T-cell (primary cell): ENCODE data around the gene ZNRF3. TPM values are rescaled to one million over a fixed set of nuclear protein-coding genes. Genes with fewer than 3 reads are reported as not detected.

ENCODE experiments used
- ATAC-seq, 4 experiments: fragments of 200-7000 bp in 3 of 4; fragments of 150-1000 bp in 1 of 4; cut with Tn5 transposase; replicated peaks in 1 of 4; 1 replicate in 3 of 4; 2 replicates in 1 of 4; pipeline ENCODE4 v1.10.0; 2021; ENCODE audit warnings: moderate library complexity in 3 of 4, mild to moderate bottlenecking in 2 of 4, moderate number of reproducible peaks in 1 of 4
- CTCF ChIA-PET, 2 donors: fragments of 300-600 bp; sonication (Branson Sonifier 250); formaldehyde crosslinking; loops; one replicate each; lab custom pipeline; 2022; ENCODE audit warnings: antibody characterized with exemption in 2 of 2; lab: Charles Lee
- POLR2A ChIA-PET, 2 donors: fragments of 300-600 bp; sonication (Branson Sonifier 250); formaldehyde crosslinking; loops; one replicate each; lab custom pipeline; 2022; ENCODE audit warnings: antibody characterized with exemption in 2 of 2; lab: Charles Lee
- DNase-seq, 35 experiments: peaks; one replicate each; pipeline versions ENCODE4 v3.0.0 to v3.0.0-alpha.2; 2013 to 2023
- H3K27ac ChIP-seq: one replicate; pipeline ENCODE4 v1.5.1; 2013; ENCODE audit warnings: low read length
- H3K27me3 ChIP-seq, 2 experiments: replicated peaks in 1 of 2; 1 replicate in 1 of 2; 2 replicates in 1 of 2; pipeline versions ENCODE4 v1.6.1 to v1.7.0; 2013; ENCODE audit warnings: low read length in 1 of 2, mixed read lengths in 1 of 2; ENCODE audit not compliant: control insufficient read depth in 2 of 2, insufficient read depth in 2 of 2; ENCODE audit errors: extremely low read depth in 1 of 2
- H3K36me3 ChIP-seq, 2 donors: 1 replicate in 1 of 2; 2 replicates in 1 of 2; pipeline versions ENCODE4 v1.6.1 to v1.7.0; 2013; ENCODE audit warnings: low read length in 1 of 2; ENCODE audit not compliant: control insufficient read depth in 2 of 2, insufficient read depth in 1 of 2; ENCODE audit errors: extremely low read depth in 1 of 2
- H3K4me1 ChIP-seq, 2 experiments: 1 replicate in 1 of 2; 2 replicates in 1 of 2; pipeline versions ENCODE4 v1.6.1 to v1.7.0; 2013; ENCODE audit warnings: low read length in 2 of 2, mixed read lengths in 1 of 2; ENCODE audit not compliant: insufficient read depth in 2 of 2, control insufficient read depth in 1 of 2; ENCODE audit errors: extremely low read depth in 1 of 2
- H3K4me3 ChIP-seq, 2 donors: 1 replicate in 1 of 2; 2 replicates in 1 of 2; pipeline versions ENCODE4 v1.5.1 to v1.7.0; 2013; ENCODE audit warnings: mild to moderate bottlenecking in 2 of 2, low read length in 1 of 2, moderate library complexity in 1 of 2; ENCODE audit not compliant: control insufficient read depth in 1 of 2; ENCODE audit errors: extremely low read depth in 1 of 2
- H3K9me3 ChIP-seq: 2 replicates; pipeline ENCODE4 v1.7.0; 2013
- H3K27ac Mint-ChIP-seq, 2 donors: one replicate each; pipeline ENCODE4 v1.8.0; 2020 to 2021; ENCODE audit warnings: mild to moderate bottlenecking in 2 of 2, mixed read lengths in 2 of 2
- H3K27me3 Mint-ChIP-seq, 2 donors: one replicate each; pipeline ENCODE4 v1.8.0; 2021 to 2022; ENCODE audit warnings: mixed read lengths in 2 of 2
- H3K36me3 Mint-ChIP-seq: one replicate; pipeline ENCODE4 v1.8.0; 2021; ENCODE audit warnings: mixed read lengths
- H3K4me1 Mint-ChIP-seq, 3 donors: one replicate each; pipeline ENCODE4 v1.8.0; 2020 to 2022; ENCODE audit warnings: mixed read lengths in 3 of 3, mild to moderate bottlenecking in 1 of 3
- H3K4me3 Mint-ChIP-seq, 3 donors: one replicate each; pipeline ENCODE4 v1.8.0; 2020 to 2022; ENCODE audit warnings: mild to moderate bottlenecking in 3 of 3, mixed read lengths in 3 of 3, moderate library complexity in 3 of 3
- H3K9me3 Mint-ChIP-seq, 3 donors: one replicate each; pipeline ENCODE4 v1.8.0; 2020 to 2022; ENCODE audit warnings: mixed read lengths in 3 of 3
- WGBS: methylation state at CpG from one replicate; pipeline ENCODE4 v1.1.5; 2013; ENCODE audit warnings: missing lambda C conversion rate; ENCODE audit not compliant: insufficient coverage; 5-methylcytosine and 5-hydroxymethylcytosine counted together
- total RNA-seq, 35 experiments: library from RNA in 6 of 35; stranded (reverse) in 6 of 35; fragments of 120-200 nt in 1 of 35; gene quantifications; one replicate each; pipeline versions ENCODE4 v1.2.1 to v1.2.4 and lab custom pipeline; 2013 to 2026

Gene ZNRF3
- total RNA-seq, 5 donors from 2014 or later (not counting 1 experiment from before 2014, with no cell fraction given), result 0.70 to 2.1 (median 1.1) TPM

DNA sequence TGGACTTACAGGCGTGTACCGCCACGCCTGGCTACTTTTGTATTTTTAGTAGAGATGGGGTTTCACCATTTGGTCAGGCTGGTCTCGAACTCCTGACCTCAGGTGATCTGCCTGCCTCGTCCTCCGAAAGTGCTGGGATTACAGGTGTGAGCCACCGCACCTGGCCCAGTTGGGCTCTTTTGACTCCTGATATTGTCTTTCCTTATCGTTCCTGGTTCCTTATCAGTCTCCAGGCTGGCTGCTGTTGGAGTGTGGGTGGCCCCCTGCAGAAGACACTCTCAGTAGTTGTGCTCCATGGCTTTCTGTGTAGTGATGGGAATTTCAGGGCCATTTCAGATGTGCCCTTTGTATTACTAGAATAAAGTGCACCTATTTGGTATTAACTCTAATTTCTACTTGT, 123.0 kb downstream of the ZNRF3 start:
- ChIA-PET CTCF (no interaction called here), POLR2A (no interaction called here)
- WGBS, result 87% methylated on average over 5 of the region's 8 CpGs
- Histone ChIP-seq H3K4me1 (no peaks in the 10 kb centered on the region), H3K9me3 (no peaks in the 10 kb centered on the region), H3K4me3 (no peak overlapping the region), H3K27ac (no peak overlapping the region), H3K36me3 (no peaks in the 10 kb centered on the region), H3K27me3 (peaks cover 7 to 22% of the 10 kb centered on the region in 2 experiments)
- no peaks in the 10 kb centered on the region for H3K36me3 Mint-ChIP-seq
- H3K27me3 Mint-ChIP-seq, result peaks cover 7 to 25% of the 10 kb centered on the region in 2 donors
- no peaks in the 10 kb centered on the region for H3K4me1 Mint-ChIP-seq
- DNase-seq (no peak), ATAC-seq (no peak)
- no peak overlapping the region for H3K27ac Mint-ChIP-seq
- no peaks in the 10 kb centered on the region for H3K9me3 Mint-ChIP-seq
- no peak overlapping the region for H3K4me3 Mint-ChIP-seq

DNA sequence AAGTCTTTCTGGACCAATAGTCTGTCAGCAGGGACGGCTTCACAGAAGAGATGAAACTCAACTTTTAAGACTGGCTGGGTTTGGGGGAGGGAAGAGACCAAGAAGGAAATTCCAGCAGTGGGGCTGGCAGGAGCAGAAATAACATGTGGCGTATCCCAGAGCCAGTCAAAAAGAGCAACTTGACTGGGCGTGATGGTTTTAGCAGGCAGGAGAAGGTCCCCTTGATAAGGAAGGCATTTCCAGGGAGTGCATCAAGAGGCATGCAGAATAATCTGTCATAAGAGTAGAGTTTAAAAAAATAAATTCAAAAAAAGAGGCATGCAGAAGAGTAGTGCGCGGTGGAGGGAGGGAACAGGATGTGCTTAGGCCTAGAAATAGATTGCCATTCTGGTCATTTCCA, 125.8 kb downstream of the ZNRF3 start:
- H3K27ac Mint-ChIP-seq, result no peak overlapping the region
- ChIA-PET CTCF (no interaction called here), POLR2A (no interaction called here)
- WGBS, result 93% methylated on average over 4 of the region's 5 CpGs
- no peak for ATAC-seq
- no peaks in the 10 kb centered on the region for H3K36me3 Mint-ChIP-seq
- no peak overlapping the region for H3K4me3 ChIP-seq
- no peak for DNase-seq
- no peaks in the 10 kb centered on the region for H3K9me3 ChIP-seq
- no peak overlapping the region for H3K4me3 Mint-ChIP-seq
- H3K4me1 ChIP-seq, result no peaks in the 10 kb centered on the region
- H3K4me1 Mint-ChIP-seq, result peaks cover 0 to under 1% (median 0%) of the 10 kb centered on the region in 3 donors
- peaks cover 4 to 24% of the 10 kb centered on the region in 2 donors for H3K27me3 Mint-ChIP-seq
- H3K9me3 Mint-ChIP-seq, result no peaks in the 10 kb centered on the region
- H3K27ac ChIP-seq, result no peak overlapping the region
- H3K36me3 ChIP-seq, result no peaks in the 10 kb centered on the region
- H3K27me3 ChIP-seq, result peaks cover 8 to 20% of the 10 kb centered on the region in 2 experiments

DNA sequence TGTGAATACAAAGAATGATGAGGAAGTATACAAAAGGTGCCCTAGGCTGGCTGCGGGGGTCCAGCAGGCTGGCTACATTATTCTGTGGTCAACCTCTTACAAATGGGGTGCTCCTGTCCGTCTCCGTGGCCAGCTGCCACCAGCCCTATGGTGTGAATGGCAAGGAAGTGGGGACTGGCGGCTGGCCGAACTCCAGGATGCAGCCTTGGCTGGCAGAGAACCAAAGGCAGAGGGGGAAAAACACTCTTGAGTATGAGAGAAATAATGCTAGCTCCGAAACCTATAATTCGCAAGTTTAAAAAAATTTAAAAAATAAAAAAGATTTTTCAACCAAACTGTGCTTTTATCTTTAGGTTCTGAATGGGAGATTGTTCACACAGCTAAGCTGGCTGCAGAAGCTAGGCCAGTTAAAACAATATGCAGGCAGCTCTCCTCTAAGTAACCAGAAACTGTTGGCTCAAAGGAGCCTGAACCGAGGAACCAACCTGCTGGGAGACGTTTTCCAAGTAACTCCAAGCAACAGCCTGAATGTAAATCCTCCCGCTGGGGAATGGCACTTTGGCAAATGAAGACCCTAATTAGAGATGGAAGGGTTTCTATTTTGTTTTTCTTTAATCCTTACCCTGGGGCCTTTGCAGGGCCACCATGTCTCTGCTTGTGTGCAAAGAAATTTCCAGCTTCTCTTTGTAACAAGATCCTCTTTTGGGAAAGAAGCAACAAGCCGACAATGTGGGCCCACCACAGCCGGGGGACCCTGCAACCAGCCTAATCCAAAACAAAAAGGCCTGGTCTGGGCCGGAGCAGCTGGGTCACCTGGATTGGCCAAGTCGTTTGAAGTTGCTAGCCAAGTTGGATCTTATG, 128.1 kb downstream of the ZNRF3 start:
- Mint-ChIP-seq H3K36me3 (no peaks in the 10 kb centered on the region), H3K9me3 (no peaks in the 10 kb centered on the region), H3K27me3 (peaks cover 2 to 14% of the 10 kb centered on the region in 2 donors), H3K4me1 (peaks cover 6 to 19% (median 11%) of the 10 kb centered on the region in 3 donors), H3K4me3 (no peak overlapping the region), H3K27ac (no peak overlapping the region)
- Histone ChIP-seq H3K4me1 (peaks cover 0 to 4% of the 10 kb centered on the region in 2 experiments), H3K9me3 (no peaks in the 10 kb centered on the region), H3K36me3 (no peaks in the 10 kb centered on the region), H3K27me3 (peaks cover 4 to 11% of the 10 kb centered on the region in 2 experiments), H3K4me3 (no peak overlapping the region), H3K27ac (no peak overlapping the region)
- DNase-seq, result no peak
- ChIA-PET POLR2A (no interaction called here), CTCF (no interaction called here)
- WGBS, result 70% methylated on average over 7 of the region's 14 CpGs
- ATAC-seq, result no peak

DNA sequence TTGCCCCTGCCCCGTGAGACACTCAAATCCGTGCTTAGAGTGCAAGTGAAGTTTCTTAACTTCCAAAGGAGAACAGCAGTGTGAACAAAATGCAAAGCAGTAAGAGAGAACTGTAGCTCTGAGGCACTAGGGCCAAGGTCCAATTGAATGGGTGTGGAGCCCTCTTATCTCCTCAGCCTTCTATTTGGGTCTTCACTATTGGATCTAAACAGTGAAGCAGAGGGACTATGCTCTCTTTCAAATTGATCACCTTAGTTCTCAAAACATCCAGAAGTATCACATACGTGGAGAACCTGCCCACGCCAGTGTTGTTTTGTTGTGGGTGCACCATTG, 128.7 kb downstream of the ZNRF3 start:
- H3K4me3 Mint-ChIP-seq, result no peak overlapping the region
- H3K36me3 Mint-ChIP-seq, result no peaks in the 10 kb centered on the region
- Histone ChIP-seq H3K27me3 (peaks cover 2 to 11% of the 10 kb centered on the region in 2 experiments), H3K9me3 (no peaks in the 10 kb centered on the region), H3K4me1 (peaks cover 0 to 6% of the 10 kb centered on the region in 2 experiments), H3K27ac (no peak overlapping the region), H3K4me3 (no peak overlapping the region), H3K36me3 (no peaks in the 10 kb centered on the region)
- no peaks in the 10 kb centered on the region for H3K9me3 Mint-ChIP-seq
- no peak overlapping the region for H3K27ac Mint-ChIP-seq
- POLR2A ChIA-PET, result no interaction called here
- ATAC-seq (no peak), DNase-seq (no peak)
- WGBS, result 65% methylated on average over 2 of the region's 4 CpGs
- peaks cover 6 to 25% (median 16%) of the 10 kb centered on the region in 3 donors for H3K4me1 Mint-ChIP-seq
- H3K27me3 Mint-ChIP-seq, result peaks cover 2 to 9% of the 10 kb centered on the region in 2 donors
- CTCF ChIA-PET, result no interaction called here

DNA sequence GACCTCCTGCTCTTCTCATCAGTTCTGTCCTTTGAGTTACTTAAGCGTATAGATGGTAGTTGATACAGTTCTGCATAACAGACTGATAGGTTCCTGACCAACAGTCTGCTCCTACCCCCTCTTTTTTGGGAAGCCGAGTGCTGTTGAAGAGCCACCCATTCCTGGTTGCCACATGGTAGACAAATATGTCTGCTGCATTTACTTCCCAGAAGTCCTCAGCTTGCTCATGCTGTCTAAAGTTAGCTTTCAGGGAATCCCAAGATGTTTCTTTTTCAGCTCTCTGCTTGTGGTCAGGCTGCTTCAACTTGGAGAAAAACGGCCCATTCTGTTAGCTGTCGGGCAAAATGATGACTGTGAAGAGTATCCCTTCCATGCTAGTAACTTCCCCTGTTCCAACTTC, 129.6 kb downstream of the ZNRF3 start:
- H3K27me3 ChIP-seq, result peaks cover 2 to 9% of the 10 kb centered on the region in 2 experiments
- H3K4me1 ChIP-seq, result peaks cover 0 to 6% of the 10 kb centered on the region in 2 experiments
- DNase-seq (no peak), ATAC-seq (no peak)
- no peak overlapping the region for H3K4me3 ChIP-seq
- H3K27ac Mint-ChIP-seq, result no peak overlapping the region
- 83% methylated on average over 2 of the region's 4 CpGs for WGBS
- no peaks in the 10 kb centered on the region for H3K9me3 Mint-ChIP-seq
- H3K36me3 ChIP-seq, result no peaks in the 10 kb centered on the region
- H3K27ac ChIP-seq, result no peak overlapping the region
- POLR2A ChIA-PET, result no interaction called here
- CTCF ChIA-PET, result no interaction called here
- H3K27me3 Mint-ChIP-seq, result peaks cover 2 to 9% of the 10 kb centered on the region in 2 donors
- H3K4me1 Mint-ChIP-seq, result peaks cover 6 to 29% (median 18%) of the 10 kb centered on the region in 3 donors
- H3K36me3 Mint-ChIP-seq, result peaks cover 2% of the 10 kb centered on the region
- H3K4me3 Mint-ChIP-seq, result no peak overlapping the region
- no peaks in the 10 kb centered on the region for H3K9me3 ChIP-seq

DNA sequence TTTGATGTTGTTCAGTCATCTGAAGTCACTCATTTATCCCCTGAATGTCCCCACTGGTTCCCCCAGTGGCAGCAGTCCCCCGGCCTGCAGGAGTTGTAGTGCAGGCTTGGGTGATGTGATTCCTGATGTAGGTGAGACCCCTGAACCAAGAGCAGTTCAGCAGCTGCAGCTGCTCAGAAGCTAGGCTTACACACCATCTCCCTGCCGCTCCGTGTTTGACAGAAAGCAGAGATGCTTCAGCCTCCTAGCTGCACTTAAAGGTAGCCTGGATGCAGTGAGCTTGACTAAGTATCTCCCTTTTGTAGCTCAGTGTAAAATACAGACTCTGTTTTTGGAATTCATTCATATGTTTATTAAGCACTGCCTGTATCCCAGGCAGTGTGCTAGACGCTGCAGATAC, 130.9 kb downstream of the ZNRF3 start:
- H3K4me3 ChIP-seq, result no peak overlapping the region
- ATAC-seq, result no peak
- H3K27ac ChIP-seq, result no peak overlapping the region
- WGBS, result 100% methylated on average over 3 of the region's 4 CpGs
- ChIA-PET POLR2A (no interaction called here), CTCF (no interaction called here)
- Mint-ChIP-seq H3K36me3 (peaks cover 4% of the 10 kb centered on the region), H3K9me3 (peaks cover 0 to 7% (median 5%) of the 10 kb centered on the region in 3 donors), H3K4me3 (no peak overlapping the region), H3K4me1 (peaks cover 6 to 29% (median 18%) of the 10 kb centered on the region in 3 donors), H3K27me3 (peaks cover 2 to 17% of the 10 kb centered on the region in 2 donors), H3K27ac (no peak overlapping the region)
- peaks cover 0 to 6% of the 10 kb centered on the region in 2 experiments for H3K4me1 ChIP-seq
- peaks cover 2 to 8% of the 10 kb centered on the region in 2 experiments for H3K27me3 ChIP-seq
- no peaks in the 10 kb centered on the region for H3K36me3 ChIP-seq
- H3K9me3 ChIP-seq, result no peaks in the 10 kb centered on the region
- DNase-seq, result no peak
